ENCODE results near the gene SLC7A14. TPM values are rescaled to one million over a fixed set of nuclear protein-coding genes. Genes with fewer than 3 reads are reported as not detected.

Gene SLC7A14
- total RNA-seq (not detected), polyA plus RNA-seq (under 1 TPM in 1 of 2 donors, not detected in 1; under 0.01 TPM)
- long read RNA-seq, donor 1, result 0 reads
- long read RNA-seq, donor 2, result 0 reads
- long read RNA-seq, donor 3, result 0 reads

GRCh38 chr3:170585937-170586310, at the start of gene SLC7A14:
Gene SLC7A14 (minus strand): TSS chr3:170586075. CDS start chr3:170526936, 59,139 bp downstream.
- Histone ChIP-seq H3K4me1 (peaks cover 0 to 15% (median 11%) of the 10 kb centered on the region in 9 donors), H3K9me3 (peaks cover 0 to 4% (median 0%) of the 10 kb centered on the region in 11 donors), H3K27ac (no peak within 1 kb of the TSS), H3K4me3 (peak within 1 kb of the TSS in 8 of 10 donors; percentile 6 to 49 (median 44)), H3K27me3 (peaks cover 7 to 78% (median 43%) of the 10 kb centered on the region in 7 donors), H3K36me3 (no peaks in the 10 kb centered on the region)
- intact Hi-C loops (cut with DNase I), result no loop called here
- ATAC-seq (peak in 3 of 8 donors; percentile 30 to 50 (median 42)), DNase-seq (no peak)
- 9% methylated on average over 11 to 12 of the region's 12 CpGs for WGBS, 2 donors
- no peak for TF ChIP-seq CTCF (IDR thresholded peaks at IDR 0.05)

- Histone ChIP-seq H3K9me3 (no peaks in the 10 kb centered on the region), H3K27ac (no peak overlapping the region), H3K4me3 (no peak overlapping the region), H3K4me1 (no peaks in the 10 kb centered on the region), H3K27me3 (no peaks in the 10 kb centered on the region), H3K36me3 (no peaks in the 10 kb centered on the region)
- DNase-seq (no peak), ATAC-seq (no peak)
- TF ChIP-seq CTCF (IDR thresholded peaks at IDR 0.05), result no peak
- 64 to 66% methylated on average over 2 of the region's 2 CpGs for WGBS, 2 donors
- intact Hi-C loops (cut with DNase I), result no loop called here
Observed at GRCh38 chr3:170635385-170635735, 49.5 kb upstream of the SLC7A14 start.

- Histone ChIP-seq H3K4me3 (no peak overlapping the region), H3K4me1 (no peaks in the 10 kb centered on the region), H3K36me3 (no peaks in the 10 kb centered on the region), H3K9me3 (no peaks in the 10 kb centered on the region), H3K27ac (no peak overlapping the region), H3K27me3 (no peaks in the 10 kb centered on the region)
- no peak for TF ChIP-seq CTCF (IDR thresholded peaks at IDR 0.05)
- WGBS, 2 donors, result 87 to 90% methylated on average over 3 of the region's 3 CpGs
- DNase-seq, result no peak
- ATAC-seq, result no peak
- intact Hi-C loops (cut with DNase I), result no loop called here
Observed at GRCh38 chr3:170634663-170635384, 48.9 kb upstream of the SLC7A14 start.

GRCh38 chr3:170633573-170633972, 47.7 kb upstream of the SLC7A14 start:
- Histone ChIP-seq H3K4me3 (no peak overlapping the region), H3K9me3 (no peaks in the 10 kb centered on the region), H3K4me1 (no peaks in the 10 kb centered on the region), H3K36me3 (no peaks in the 10 kb centered on the region), H3K27ac (no peak overlapping the region), H3K27me3 (no peaks in the 10 kb centered on the region)
- no peak for DNase-seq
- ATAC-seq, result no peak
- no peak for TF ChIP-seq CTCF (IDR thresholded peaks at IDR 0.05)
- intact Hi-C loops (cut with DNase I), result no loop called here
- WGBS, 2 donors, result 66 to 88% methylated on average over 4 of the region's 4 CpGs
